ENCODE data around the gene RIPOR2. TPM values are rescaled to one million over a fixed set of nuclear protein-coding genes. Genes with fewer than 3 reads are reported as not detected.

The RIPOR2 gene
- total and polyA plus RNA-seq, 2 experiments from 2014 or later: 9.5 to 22.5 TPM

- H3K4me2 ChIP-seq: no peak overlapping the region
- peaks cover 2% of the 10 kb centered on the region for H3K27me3 Mint-ChIP-seq (ENCODE audit: insufficient read depth, low read depth, poor library complexity)
- no peaks in the 10 kb centered on the region for H3K79me2 ChIP-seq (replicated peaks; ENCODE audit: insufficient read depth)
- H3K9me2 ChIP-seq (ENCODE audit: insufficient read depth): no peaks in the 10 kb centered on the region
- no peak overlapping the region for H2AFZ ChIP-seq
- H3K4me3 ChIP-seq: no peak overlapping the region
- TF ChIP-seq EZH2phosphoT487 (IDR thresholded peaks at IDR 0.05; ENCODE audit: unreplicated experiment): no peak
- TF ChIP-seq STAT1 (IDR thresholded peaks at IDR 0.05; ENCODE audit: unreplicated experiment): no peak
- no peak for TF ChIP-seq NANOG (IDR thresholded peaks at IDR 0.05; ENCODE audit: borderline replicate concordance)
- no peak for TF ChIP-seq CTCF (conservative IDR thresholded peaks at IDR 0.05; ENCODE audit: low read depth in 2 of 2)
- no peak for TF ChIP-seq ZNF331 (CRISPR knock-in tag; IDR thresholded peaks at IDR 0.05; ENCODE audit: low read depth)
- TF ChIP-seq POLR2AphosphoS5 (IDR thresholded peaks at IDR 0.05; ENCODE audit: low read depth): no peak
- H3F3A ChIP-seq (replicated peaks; ENCODE audit: low read depth): no peaks in the 10 kb centered on the region
- H3K27ac Mint-ChIP-seq: no peak overlapping the region
- H3K36me3 Mint-ChIP-seq (ENCODE audit: low read depth): peaks cover 3% of the 10 kb centered on the region; the same call in 1 of the 3 replicates
- no peaks in the 10 kb centered on the region for H3K27me3 ChIP-seq (ENCODE audit: insufficient read depth)
- H3K4me1 Mint-ChIP-seq: no peaks in the 10 kb centered on the region; the same call in 2 of the 3 replicates
- ATAC-seq: no peak
- peaks cover 5% of the 10 kb centered on the region; the same call in 1 of the 2 replicates for H3K36me3 ChIP-seq (ENCODE audit: insufficient read depth)
- H4K20me1 ChIP-seq (replicated peaks; ENCODE audit: insufficient read depth): no peaks in the 10 kb centered on the region
- DNase-seq (ENCODE audit: low spot score): no peak
- no peak overlapping the region for H3K27ac ChIP-seq (ENCODE audit: low read depth)
- H3K9me3 Mint-ChIP-seq: no peaks in the 10 kb centered on the region
- no peak overlapping the region for H3K4me3 Mint-ChIP-seq
- H3K4me1 ChIP-seq (ENCODE audit: insufficient read depth): no peaks in the 10 kb centered on the region; the same call in 1 of the 2 replicates
Observed at GRCh38 chr6:24823185-24823584, 112.6 kb downstream of the RIPOR2 start.

- Mint-ChIP-seq H3K9me3 (no peaks in the 10 kb centered on the region), H3K27ac (no peak overlapping the region), H3K4me1 (no peaks in the 10 kb centered on the region; the same call in 2 of the 3 replicates), H3K4me3 (no peak overlapping the region), H3K36me3 (ENCODE audit: low read depth) (peaks cover 3% of the 10 kb centered on the region; the same call in 1 of the 3 replicates), H3K27me3 (ENCODE audit: insufficient read depth, low read depth, poor library complexity) (no peaks in the 10 kb centered on the region)
- no peak for ATAC-seq
- no peak overlapping the region for H2AFZ ChIP-seq
- H3K4me2 ChIP-seq: no peak overlapping the region
- no peaks in the 10 kb centered on the region for H3F3A ChIP-seq (replicated peaks; ENCODE audit: low read depth)
- H3K4me1 ChIP-seq (ENCODE audit: insufficient read depth): no peaks in the 10 kb centered on the region; the same call in 1 of the 2 replicates
- H3K27ac ChIP-seq (ENCODE audit: low read depth): no peak overlapping the region
- no peaks in the 10 kb centered on the region for H3K79me2 ChIP-seq (replicated peaks; ENCODE audit: insufficient read depth)
- H3K27me3 ChIP-seq (ENCODE audit: insufficient read depth): no peaks in the 10 kb centered on the region
- H4K20me1 ChIP-seq (replicated peaks; ENCODE audit: insufficient read depth): no peaks in the 10 kb centered on the region
- H3K4me3 ChIP-seq: no peak overlapping the region
- no peaks in the 10 kb centered on the region for H3K9me2 ChIP-seq (ENCODE audit: insufficient read depth)
- peaks cover 5% of the 10 kb centered on the region; the same call in 1 of the 2 replicates for H3K36me3 ChIP-seq (ENCODE audit: insufficient read depth)
- DNase-seq (ENCODE audit: low spot score): no peak
- no peak for TF ChIP-seq POLR2AphosphoS5 (IDR thresholded peaks at IDR 0.05; ENCODE audit: low read depth)
- no peak for TF ChIP-seq ZNF114 (CRISPR knock-in tag; IDR thresholded peaks at IDR 0.05)
- no peak for TF ChIP-seq ETS1 (IDR thresholded peaks at IDR 0.05)
- TF ChIP-seq ZNF331 (CRISPR knock-in tag; IDR thresholded peaks at IDR 0.05; ENCODE audit: low read depth): no peak
- TF ChIP-seq REST (IDR thresholded peaks at IDR 0.05; ENCODE audit: unreplicated experiment): no peak
Observed at GRCh38 chr6:24822696-24823095, 113.1 kb downstream of the RIPOR2 start.

Data from GM23338 (cell line).